Kidney (tissue), 14 donors: Measurements from ENCODE around the gene METTL27. TPM values are rescaled to one million over a fixed set of nuclear protein-coding genes. Genes with fewer than 3 reads are reported as not detected.

ENCODE experiments used
- DNase-seq, 5 donors: peaks; one replicate each; pipeline ENCODE4 v3.0.0-alpha.2; 2013 to 2020
- FAIRE-seq: peaks from 2 replicates; lab custom pipeline; 2012; peaks lifted over from hg19 to GRCh38; lab: Jason Lieb, UNC
- H3K27ac ChIP-seq, 2 donors: one replicate each; pipeline ENCODE4 v1.7.0; 2013; ENCODE audit warnings: low read depth in 2 of 2, low read length in 2 of 2, inconsistent platforms in 1 of 2
- H3K27me3 ChIP-seq: one replicate; pipeline ENCODE4 v1.7.1; 2013; ENCODE audit warnings: low read length, inconsistent platforms; ENCODE audit not compliant: control insufficient read depth, insufficient read depth
- H3K36me3 ChIP-seq, 3 donors: one replicate each; pipeline versions ENCODE4 v1.7.0 to v1.7.1; 2013; ENCODE audit warnings: low read length in 3 of 3, control low read depth in 1 of 3, inconsistent platforms in 1 of 3; ENCODE audit not compliant: insufficient read depth in 3 of 3, control insufficient read depth in 2 of 3
- H3K4me1 ChIP-seq, 3 donors: one replicate each; pipeline versions ENCODE4 v1.7.0 to v1.7.1; 2013; ENCODE audit warnings: low read length in 3 of 3, inconsistent platforms in 1 of 3, low read depth in 1 of 3; ENCODE audit not compliant: control insufficient read depth in 2 of 3, insufficient read depth in 2 of 3
- H3K4me3 ChIP-seq, 3 donors: one replicate each; pipeline versions ENCODE4 v1.7.0 to v1.8.1; 2013; ENCODE audit warnings: low read length in 3 of 3, control low read depth in 1 of 3, inconsistent platforms in 1 of 3
- H3K9ac ChIP-seq, 3 donors: one replicate each; pipeline versions ENCODE4 v1.7.0 to v1.7.1; 2013; ENCODE audit warnings: low read length in 3 of 3, control low read depth in 1 of 3, inconsistent platforms in 1 of 3
- H3K9me3 ChIP-seq, 3 donors: one replicate each; pipeline versions ENCODE4 v1.7.0 to v1.7.1; 2013; ENCODE audit warnings: low read length in 3 of 3, control low read depth in 1 of 3, inconsistent platforms in 1 of 3; ENCODE audit not compliant: control insufficient read depth in 2 of 3, insufficient read depth in 1 of 3
- intact Hi-C: fragments of 100-400 bp; cut with DNase I; formaldehyde crosslinking; loops from one replicate; pipeline ENCODE4 v1.11.1; 2022
- polyA plus RNA-seq: library from polyadenylated mRNA; stranded (reverse); fragments of 350-450 nt; fragmentation: Illumina TruSeq; extraction: RNeasy Lipid Tissue Mini Kit (QIAGEN cat#74804); gene quantifications from one replicate; pipeline ENCODE4 v1.2.3, GENCODE V29; 2014; ENCODE audit warnings: low read depth, low replicate concordance; ENCODE audit not compliant: insufficient read depth
- total RNA-seq: library from RNA; stranded (reverse); fragmentation: NEBNext Ultra II Directional; extraction: Animal tissue kit (Norgen Biotek cat#: 25700); gene quantifications from one replicate; pipeline ENCODE4 v1.2.1, GENCODE V29; 2021
- TF ChIP-seq, protein P1 (sequence below): IDR thresholded peaks from 3 replicates; pipeline ENCODE4 v1.5.1; 2012; ENCODE audit warnings: mild to moderate bottlenecking, moderate library complexity, borderline replicate concordance; ENCODE audit not compliant: insufficient read depth; ENCODE audit errors: extremely low read depth
- donor health status: control.
- donor health status: control.
- donor health status: control.
- donor health status: control.
- donor health status: control.
- donor health status: DM: yes; HTN: yes; CAD: no.
- donor health status: Normal renal cell carcinoma (clear cell type).

The METTL27 gene
- total and polyA plus RNA-seq, 2 donors from 2014 or later = 12.9 to 19.3 TPM

DNA sequence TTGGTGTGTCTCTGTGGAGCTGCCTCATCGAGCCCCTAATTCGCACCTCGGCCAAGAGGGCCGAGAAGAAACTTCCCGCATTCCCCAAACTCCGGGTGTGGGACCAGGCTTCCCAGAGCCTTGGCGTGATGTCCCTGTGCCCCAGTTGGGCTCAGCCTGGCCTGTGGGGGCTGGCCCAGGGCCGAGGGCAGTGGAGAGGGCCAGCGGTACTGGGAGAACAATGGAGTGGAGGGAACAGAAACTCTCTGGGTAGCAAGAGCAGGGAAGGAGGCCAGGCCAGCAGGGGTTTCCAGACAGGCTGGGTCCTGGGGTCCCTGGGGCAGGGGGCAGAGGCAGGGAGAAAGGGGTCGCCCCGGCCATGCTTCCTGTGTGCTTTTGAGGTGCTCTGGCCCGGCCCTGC, 34.7 kb upstream of the METTL27 start:
- no peak overlapping the region for H3K27ac ChIP-seq
- DNase-seq (peak in 1 of 5 donors; percentile 51), FAIRE-seq (no peak)
- intact Hi-C loops = no loop called here
- H3K4me3 ChIP-seq = no peak overlapping the region
- peaks cover 0 to 8% (median 0%) of the 10 kb centered on the region in 3 donors for H3K4me1 ChIP-seq
- H3K36me3 ChIP-seq = no peaks in the 10 kb centered on the region
- no peaks in the 10 kb centered on the region for H3K9me3 ChIP-seq
- no peaks in the 10 kb centered on the region for H3K27me3 ChIP-seq
- TF ChIP-seq, protein P1, sequence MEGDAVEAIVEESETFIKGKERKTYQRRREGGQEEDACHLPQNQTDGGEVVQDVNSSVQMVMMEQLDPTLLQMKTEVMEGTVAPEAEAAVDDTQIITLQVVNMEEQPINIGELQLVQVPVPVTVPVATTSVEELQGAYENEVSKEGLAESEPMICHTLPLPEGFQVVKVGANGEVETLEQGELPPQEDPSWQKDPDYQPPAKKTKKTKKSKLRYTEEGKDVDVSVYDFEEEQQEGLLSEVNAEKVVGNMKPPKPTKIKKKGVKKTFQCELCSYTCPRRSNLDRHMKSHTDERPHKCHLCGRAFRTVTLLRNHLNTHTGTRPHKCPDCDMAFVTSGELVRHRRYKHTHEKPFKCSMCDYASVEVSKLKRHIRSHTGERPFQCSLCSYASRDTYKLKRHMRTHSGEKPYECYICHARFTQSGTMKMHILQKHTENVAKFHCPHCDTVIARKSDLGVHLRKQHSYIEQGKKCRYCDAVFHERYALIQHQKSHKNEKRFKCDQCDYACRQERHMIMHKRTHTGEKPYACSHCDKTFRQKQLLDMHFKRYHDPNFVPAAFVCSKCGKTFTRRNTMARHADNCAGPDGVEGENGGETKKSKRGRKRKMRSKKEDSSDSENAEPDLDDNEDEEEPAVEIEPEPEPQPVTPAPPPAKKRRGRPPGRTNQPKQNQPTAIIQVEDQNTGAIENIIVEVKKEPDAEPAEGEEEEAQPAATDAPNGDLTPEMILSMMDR = no peak
- no peak overlapping the region for H3K9ac ChIP-seq

DNA sequence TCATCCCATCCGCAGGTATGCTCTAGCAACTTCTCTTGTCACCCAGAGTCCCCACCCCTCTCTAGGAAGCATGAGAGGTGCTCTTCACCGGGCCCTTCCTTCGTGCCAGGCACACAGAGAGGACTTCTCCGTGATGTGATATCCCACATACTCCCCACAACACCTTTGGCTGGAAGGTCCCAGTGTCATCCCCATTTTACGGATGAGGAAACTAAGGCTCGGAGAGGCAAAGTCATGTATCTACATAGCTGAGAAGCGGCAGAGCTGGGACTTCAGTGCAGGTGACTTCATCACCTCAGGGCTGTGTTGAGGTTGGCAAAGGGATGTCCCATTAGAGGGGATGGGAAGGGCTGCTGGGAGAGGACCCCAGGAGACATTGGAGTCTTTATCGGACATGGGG, 34.0 kb upstream of the METTL27 start:
- no peak for FAIRE-seq

DNA sequence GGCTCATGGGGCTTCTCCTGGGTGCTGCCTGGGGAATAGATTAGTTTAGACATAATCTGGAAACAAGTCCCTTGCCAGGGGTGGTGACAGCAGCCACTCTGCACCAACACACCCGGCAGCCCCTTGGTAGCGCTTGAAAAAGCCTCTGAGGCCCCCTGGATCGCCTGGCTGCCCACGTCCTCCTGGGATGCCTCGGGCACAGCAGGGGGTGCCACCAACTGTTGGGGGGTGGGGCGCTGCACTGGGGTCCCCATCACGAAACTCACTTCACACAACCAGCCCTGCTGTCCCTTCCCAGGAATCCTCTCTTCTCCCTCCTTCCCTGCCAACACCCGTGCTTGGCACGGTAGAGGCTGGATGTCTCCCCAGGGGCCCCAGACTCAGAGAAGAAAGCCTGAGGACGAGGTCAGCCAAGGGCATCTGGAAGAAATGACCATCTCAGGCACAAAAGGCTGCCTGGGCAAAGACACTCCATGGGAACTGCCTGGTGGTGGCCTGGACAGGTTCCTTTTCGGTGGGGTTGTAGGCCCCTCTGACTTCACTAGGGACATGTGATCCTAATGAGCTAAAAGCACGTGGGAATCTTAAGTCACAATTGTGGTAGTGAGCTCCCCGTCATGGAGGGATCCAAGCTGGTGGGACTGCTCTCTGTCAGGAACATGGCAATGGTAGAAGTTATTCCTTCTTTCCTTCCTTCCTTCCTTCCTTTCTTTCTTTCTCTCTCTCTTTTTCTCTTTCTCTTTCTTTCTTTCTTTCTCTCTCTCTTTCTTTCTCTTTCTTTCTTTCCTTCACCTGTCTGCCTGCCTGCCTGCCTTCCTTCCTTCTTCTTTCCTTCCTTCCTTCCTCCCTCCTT, 30.0 kb upstream of the METTL27 start:
- H3K36me3 ChIP-seq = no peaks in the 10 kb centered on the region
- H3K9ac ChIP-seq = no peak overlapping the region
- peaks cover 0 to 8% (median 7%) of the 10 kb centered on the region in 3 donors for H3K4me1 ChIP-seq
- FAIRE-seq (no peak), DNase-seq (peak in 1 of 5 donors; percentile 47)
- no peak overlapping the region for H3K27ac ChIP-seq
- intact Hi-C loops = no loop called here
- no peaks in the 10 kb centered on the region for H3K9me3 ChIP-seq
- no peak overlapping the region for H3K4me3 ChIP-seq
- H3K27me3 ChIP-seq = no peaks in the 10 kb centered on the region
- TF ChIP-seq, protein P1 = no peak

More for the DNA sequence above, 34.0 kb upstream of the METTL27 start:
- TF ChIP-seq, protein P1 = no peak
- Histone ChIP-seq H3K4me3 (no peak overlapping the region), H3K9ac (no peak overlapping the region), H3K36me3 (no peaks in the 10 kb centered on the region), H3K9me3 (no peaks in the 10 kb centered on the region), H3K27me3 (no peaks in the 10 kb centered on the region), H3K4me1 (peaks cover 0 to 8% (median 0%) of the 10 kb centered on the region in 3 donors), H3K27ac (no peak overlapping the region)
- intact Hi-C loops = no loop called here
- DNase-seq = no peak
